Mucosa of stomach (tissue), 1 donor: Measurements from ENCODE around the gene XIAP.
"Not testable (repeated sequence)": the region's sequence is repeated elsewhere in the genome, so short reads cannot be mapped to it uniquely, and the experiment has no call there.

Source experiments
- H3K27me3 ChIP-seq: one replicate; pipeline ENCODE4 v1.7.0; 2013; ENCODE audit warnings: mild to moderate bottlenecking, low read length; ENCODE audit not compliant: control insufficient read depth, insufficient read depth
- H3K36me3 ChIP-seq: one replicate; pipeline ENCODE4 v1.7.0; 2013; ENCODE audit warnings: low read length; ENCODE audit not compliant: control insufficient read depth, insufficient read depth
- H3K4me1 ChIP-seq: one replicate; pipeline ENCODE4 v1.7.0; 2013; ENCODE audit warnings: mild to moderate bottlenecking, low read length; ENCODE audit not compliant: control insufficient read depth, insufficient read depth
- H3K4me3 ChIP-seq: one replicate; pipeline ENCODE4 v1.7.0; 2013; ENCODE audit warnings: low read length
- H3K9ac ChIP-seq: one replicate; pipeline ENCODE4 v1.7.0; 2013; ENCODE audit warnings: mild to moderate bottlenecking, low read length, moderate library complexity
- H3K9me3 ChIP-seq: one replicate; pipeline ENCODE4 v1.7.0; 2013; ENCODE audit warnings: mild to moderate bottlenecking, low read length, moderate library complexity; ENCODE audit not compliant: control insufficient read depth
- donor health status: Pancreatic carcinoma.

Gene XIAP

DNA sequence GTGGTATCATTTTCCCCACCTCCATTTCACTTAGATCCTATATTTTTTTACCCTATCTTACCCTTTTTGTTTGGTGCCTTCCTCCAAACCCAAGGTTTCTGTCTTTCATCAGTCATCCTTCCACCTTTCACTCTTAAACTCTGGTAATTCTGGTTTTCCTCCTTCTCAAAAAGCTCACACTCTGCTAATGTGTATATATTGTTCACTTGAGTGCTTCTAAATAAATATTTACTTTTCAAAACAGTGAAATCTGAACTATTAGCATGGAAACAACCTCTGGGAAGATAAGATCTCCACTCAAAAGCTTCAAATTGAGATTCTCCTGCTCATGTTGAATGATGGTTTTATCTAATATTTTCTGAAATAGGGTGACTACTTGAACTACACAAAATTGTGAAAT, 21.5 kb downstream of the XIAP start:
- Histone ChIP-seq H3K4me3 (no peak overlapping the region), H3K36me3 (no peaks in the 10 kb centered on the region), H3K9ac (no peak overlapping the region), H3K9me3 (no peaks in the 10 kb centered on the region), H3K4me1 (no peaks in the 10 kb centered on the region), H3K27me3 (no peaks in the 10 kb centered on the region)

DNA sequence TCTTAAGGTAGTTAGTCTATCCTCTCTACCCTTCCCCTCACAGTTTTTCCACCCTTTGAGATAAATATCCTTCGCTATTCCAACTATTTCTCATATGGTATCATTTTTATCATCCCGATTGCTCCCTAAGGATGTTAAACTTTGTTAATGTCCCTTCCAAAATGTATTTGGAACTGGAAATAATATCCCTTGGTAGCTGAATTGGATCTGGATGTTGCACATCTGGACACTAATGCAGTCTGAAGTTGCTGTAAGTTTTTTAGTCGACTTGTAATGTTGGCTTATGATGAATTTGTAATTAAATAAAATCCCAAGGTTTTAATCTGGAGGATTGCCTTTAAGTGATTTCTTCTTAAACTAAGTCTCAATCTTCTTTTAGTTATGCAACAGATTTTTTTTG, 22.5 kb downstream of the XIAP start:
- H3K27me3 ChIP-seq = no peaks in the 10 kb centered on the region
- no peaks in the 10 kb centered on the region for H3K4me1 ChIP-seq
- no peaks in the 10 kb centered on the region for H3K36me3 ChIP-seq

DNA sequence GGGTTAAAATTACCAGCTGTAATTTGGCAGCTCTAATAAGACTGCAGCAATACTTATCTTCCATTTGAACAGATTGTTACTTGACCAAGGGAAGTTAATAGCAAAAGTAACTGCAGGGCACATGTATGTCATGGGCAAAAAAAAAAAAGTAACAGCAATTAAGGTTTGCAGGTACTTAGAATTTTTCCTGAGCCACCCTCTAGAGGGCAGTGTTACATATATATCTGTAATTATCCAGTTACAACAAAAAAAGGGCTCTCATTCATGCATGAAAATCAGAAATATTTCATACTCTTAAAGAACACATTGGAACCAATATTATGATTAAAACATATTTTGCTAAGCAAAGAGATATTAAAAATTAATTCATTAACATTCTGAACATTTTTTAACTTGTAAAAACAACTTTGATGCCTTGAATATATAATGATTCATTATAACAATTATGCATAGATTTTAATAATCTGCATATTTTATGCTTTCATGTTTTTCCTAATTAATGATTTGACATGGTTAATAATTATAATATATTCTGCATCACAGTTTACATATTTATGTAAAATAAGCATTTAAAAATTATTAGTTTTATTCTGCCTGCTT, 25.1 kb downstream of the XIAP start:
- no peaks in the 10 kb centered on the region for H3K27me3 ChIP-seq
- no peaks in the 10 kb centered on the region for H3K36me3 ChIP-seq
- H3K9ac ChIP-seq = no peak overlapping the region
- H3K4me1 ChIP-seq = no peaks in the 10 kb centered on the region
- H3K4me3 ChIP-seq = no peak overlapping the region
- no peaks in the 10 kb centered on the region for H3K9me3 ChIP-seq

More for the DNA sequence above, 22.5 kb downstream of the XIAP start:
- no peak overlapping the region for H3K4me3 ChIP-seq
- H3K9ac ChIP-seq = no peak overlapping the region
- H3K9me3 ChIP-seq = no peaks in the 10 kb centered on the region

DNA sequence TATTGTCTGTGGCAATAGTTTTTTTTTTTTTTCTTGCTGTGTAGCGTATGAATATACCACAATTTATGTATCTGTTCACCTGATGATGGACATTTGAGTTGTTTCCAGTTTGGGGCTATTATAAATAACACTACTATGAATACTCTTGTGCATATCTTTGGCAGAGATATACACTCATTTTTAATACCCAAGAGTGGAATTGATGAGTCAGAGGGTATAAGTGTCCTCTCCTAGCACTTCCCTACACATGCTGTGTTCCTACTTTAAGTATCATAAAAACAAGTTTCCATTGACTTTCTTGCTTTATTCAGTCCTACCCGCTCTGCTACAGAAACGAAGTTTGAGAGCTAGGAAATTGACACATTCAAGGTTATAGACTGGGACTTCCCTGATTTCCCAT, 39.8 kb downstream of the XIAP start:
- Histone ChIP-seq H3K9ac (no peak overlapping the region), H3K9me3 (no peaks in the 10 kb centered on the region), H3K27me3 (no peaks in the 10 kb centered on the region), H3K36me3 (no peaks in the 10 kb centered on the region), H3K4me3 (no peak overlapping the region), H3K4me1 (no peaks in the 10 kb centered on the region)

DNA sequence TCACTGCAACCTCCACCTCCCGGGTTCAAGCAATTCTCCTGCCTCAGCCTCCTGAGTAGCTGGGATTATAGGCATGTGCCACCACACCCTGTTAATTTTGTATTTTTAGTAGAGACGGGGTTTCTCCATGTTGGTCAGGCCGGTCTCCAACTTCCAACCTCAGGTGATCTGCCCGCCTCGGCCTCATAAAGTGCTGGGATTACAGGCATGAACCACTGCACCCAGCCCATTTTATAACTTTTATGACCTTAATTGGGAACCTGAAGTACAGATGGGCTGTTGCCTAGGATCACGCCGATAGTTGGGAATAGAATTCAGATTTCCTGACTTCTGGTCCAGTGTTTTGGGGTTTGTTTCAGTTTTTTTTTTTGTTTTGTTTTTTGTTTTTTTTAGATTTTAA, 43.4 kb downstream of the XIAP start:
- not testable (repeated sequence) for H3K9me3 ChIP-seq, H3K27me3 ChIP-seq, H3K36me3 ChIP-seq, H3K4me1 ChIP-seq, H3K9ac ChIP-seq, H3K4me3 ChIP-seq

DNA sequence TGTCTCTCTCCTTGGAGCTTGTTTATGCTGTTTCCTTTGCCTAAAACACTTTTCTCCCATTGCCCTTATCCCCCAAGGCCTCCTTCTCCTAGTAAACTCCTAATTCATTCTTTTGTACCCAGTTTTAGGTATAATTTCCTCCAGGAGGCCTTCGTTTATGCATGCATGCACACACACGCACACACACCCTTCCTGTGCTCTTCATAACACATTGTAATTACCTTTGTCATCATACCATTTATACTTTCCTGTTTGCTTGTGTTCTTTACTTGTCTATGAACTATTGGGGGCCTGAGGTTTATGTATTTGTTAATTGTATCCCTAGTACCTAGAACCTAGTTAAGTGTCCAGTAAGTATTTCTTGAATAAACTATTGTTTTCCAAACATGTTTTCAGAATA, 45.5 kb downstream of the XIAP start:
- no peaks in the 10 kb centered on the region for H3K4me1 ChIP-seq
- no peaks in the 10 kb centered on the region for H3K36me3 ChIP-seq
- H3K4me3 ChIP-seq = no peak overlapping the region
- H3K9me3 ChIP-seq = no peaks in the 10 kb centered on the region
- no peak overlapping the region for H3K9ac ChIP-seq
- H3K27me3 ChIP-seq = no peaks in the 10 kb centered on the region

DNA sequence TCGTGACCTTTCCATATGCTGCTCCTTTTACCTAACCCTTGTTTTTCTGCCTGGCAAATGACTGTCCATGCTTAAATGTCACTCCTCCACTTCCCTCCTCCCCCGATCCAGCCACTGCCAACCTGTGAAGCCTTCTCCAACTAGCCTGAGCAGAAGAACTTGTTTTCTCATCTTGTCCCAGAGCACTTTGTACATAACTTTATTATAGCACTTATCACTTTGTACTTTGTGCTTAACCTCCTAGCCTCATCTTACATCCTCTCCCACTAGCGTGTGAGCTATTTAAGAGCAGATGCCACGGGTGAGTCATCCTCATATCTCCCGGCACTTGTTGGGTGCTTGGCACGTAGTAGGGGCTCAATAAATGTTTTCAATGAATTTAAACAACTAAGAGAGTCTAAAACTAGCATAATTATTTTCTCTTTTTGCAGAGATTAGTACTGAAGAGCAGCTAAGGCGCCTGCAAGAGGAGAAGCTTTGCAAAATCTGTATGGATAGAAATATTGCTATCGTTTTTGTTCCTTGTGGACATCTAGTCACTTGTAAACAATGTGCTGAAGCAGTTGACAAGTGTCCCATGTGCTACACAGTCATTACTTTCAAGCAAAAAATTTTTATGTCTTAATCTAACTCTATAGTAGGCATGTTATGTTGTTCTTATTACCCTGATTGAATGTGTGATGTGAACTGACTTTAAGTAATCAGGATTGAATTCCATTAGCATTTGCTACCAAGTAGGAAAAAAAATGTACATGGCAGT, 46.9 kb downstream of the XIAP start:
- no peak overlapping the region for H3K9ac ChIP-seq
- H3K4me3 ChIP-seq = no peak overlapping the region
- H3K36me3 ChIP-seq = no peaks in the 10 kb centered on the region
- H3K9me3 ChIP-seq = no peaks in the 10 kb centered on the region
- H3K4me1 ChIP-seq = no peaks in the 10 kb centered on the region
- no peaks in the 10 kb centered on the region for H3K27me3 ChIP-seq

DNA sequence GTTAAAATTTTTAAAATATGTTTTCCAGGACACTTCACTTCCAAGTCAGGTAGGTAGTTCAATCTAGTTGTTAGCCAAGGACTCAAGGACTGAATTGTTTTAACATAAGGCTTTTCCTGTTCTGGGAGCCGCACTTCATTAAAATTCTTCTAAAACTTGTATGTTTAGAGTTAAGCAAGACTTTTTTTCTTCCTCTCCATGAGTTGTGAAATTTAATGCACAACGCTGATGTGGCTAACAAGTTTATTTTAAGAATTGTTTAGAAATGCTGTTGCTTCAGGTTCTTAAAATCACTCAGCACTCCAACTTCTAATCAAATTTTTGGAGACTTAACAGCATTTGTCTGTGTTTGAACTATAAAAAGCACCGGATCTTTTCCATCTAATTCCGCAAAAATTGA, 49.7 kb downstream of the XIAP start:
- H3K9ac ChIP-seq = no peak overlapping the region
- no peak overlapping the region for H3K4me3 ChIP-seq
- H3K4me1 ChIP-seq = no peaks in the 10 kb centered on the region
- H3K36me3 ChIP-seq = no peaks in the 10 kb centered on the region
- no peaks in the 10 kb centered on the region for H3K27me3 ChIP-seq
- no peaks in the 10 kb centered on the region for H3K9me3 ChIP-seq

DNA sequence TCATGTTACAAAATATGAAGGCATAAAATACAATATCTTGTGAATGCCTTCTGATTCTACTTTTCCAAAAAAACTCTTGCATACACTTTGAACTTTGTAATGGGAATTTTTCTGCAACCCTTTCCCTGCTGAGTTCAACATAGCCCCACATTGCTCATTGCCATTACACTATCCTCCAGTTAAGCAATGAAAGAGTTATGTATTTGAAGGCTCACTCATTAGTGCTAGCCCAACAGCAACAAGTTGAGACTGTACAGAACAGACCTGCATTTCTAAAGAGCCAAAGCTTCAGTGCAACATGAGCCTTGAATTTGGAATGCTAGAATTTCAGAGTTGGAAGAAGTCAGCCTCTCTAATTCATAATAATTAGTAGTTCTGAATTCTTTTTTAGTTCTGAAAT, 57.2 kb downstream of the XIAP start:
- Histone ChIP-seq H3K27me3 (no peaks in the 10 kb centered on the region), H3K36me3 (no peaks in the 10 kb centered on the region), H3K9me3 (no peaks in the 10 kb centered on the region), H3K4me1 (no peaks in the 10 kb centered on the region), H3K9ac (no peak overlapping the region), H3K4me3 (no peak overlapping the region)

DNA sequence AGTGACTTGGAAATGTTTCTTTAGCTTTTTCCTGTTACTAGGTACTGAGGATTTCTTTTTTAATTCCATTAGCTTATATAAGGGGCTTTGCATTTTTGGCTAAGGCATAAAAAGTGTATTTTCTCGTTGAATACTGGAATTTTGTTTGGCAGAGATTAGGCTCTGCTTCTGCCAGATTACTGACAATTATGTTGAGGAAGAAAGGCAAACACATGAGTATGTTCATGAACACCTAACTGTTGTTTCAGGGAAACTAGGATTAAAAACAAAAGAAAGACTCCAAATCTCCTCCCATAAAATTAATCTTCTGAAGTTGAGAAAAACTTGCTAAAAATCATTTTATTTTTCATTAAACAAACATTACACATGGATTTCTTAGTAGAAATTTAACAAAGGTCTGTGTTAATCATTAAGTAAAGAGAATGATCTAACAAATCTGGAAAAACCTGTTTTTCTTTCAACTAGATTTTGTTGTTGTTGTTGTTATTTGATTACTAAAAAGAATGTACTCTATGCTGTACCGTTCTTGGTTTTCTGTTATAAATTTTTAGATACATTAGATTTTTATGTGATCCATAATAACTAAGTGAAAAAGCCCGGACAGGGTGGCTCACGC, 58.4 kb downstream of the XIAP start:
- Histone ChIP-seq H3K4me3 (no peak overlapping the region), H3K27me3 (no peaks in the 10 kb centered on the region), H3K9ac (no peak overlapping the region), H3K9me3 (no peaks in the 10 kb centered on the region), H3K36me3 (no peaks in the 10 kb centered on the region), H3K4me1 (no peaks in the 10 kb centered on the region)

DNA sequence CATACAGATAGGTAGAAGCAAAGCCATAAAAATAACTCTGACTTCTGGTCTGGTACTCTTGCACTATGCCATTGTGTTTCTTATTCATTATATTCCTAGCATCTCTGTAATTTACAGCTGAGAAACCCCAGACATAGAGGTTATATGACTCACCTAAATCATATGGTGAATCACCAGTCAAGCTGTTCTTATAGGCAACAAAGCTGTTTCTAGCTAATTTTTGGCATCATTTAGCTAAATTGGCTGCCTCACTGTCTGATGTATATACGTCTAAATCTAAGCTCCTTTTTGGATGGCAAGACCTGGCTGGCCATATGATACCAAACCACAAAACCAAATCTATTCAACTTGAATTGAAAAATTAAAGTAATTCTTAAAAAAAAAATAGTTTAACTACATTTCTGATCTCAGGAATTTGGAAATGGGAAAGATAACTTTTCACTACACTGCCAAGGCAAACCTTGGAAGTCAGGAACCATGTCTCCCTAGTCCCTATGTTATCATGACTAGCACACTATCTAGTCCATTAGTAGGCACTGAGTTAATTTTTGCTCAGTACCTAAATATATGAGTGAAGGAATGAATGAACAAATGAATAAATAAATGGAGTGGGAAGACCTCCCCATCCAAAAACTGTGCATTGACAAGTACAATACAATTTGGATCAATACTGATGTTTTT, 60.4 kb downstream of the XIAP start:
- Histone ChIP-seq H3K9ac (no peak overlapping the region), H3K36me3 (no peaks in the 10 kb centered on the region), H3K4me3 (no peak overlapping the region), H3K27me3 (no peaks in the 10 kb centered on the region), H3K4me1 (no peaks in the 10 kb centered on the region), H3K9me3 (no peaks in the 10 kb centered on the region)

DNA sequence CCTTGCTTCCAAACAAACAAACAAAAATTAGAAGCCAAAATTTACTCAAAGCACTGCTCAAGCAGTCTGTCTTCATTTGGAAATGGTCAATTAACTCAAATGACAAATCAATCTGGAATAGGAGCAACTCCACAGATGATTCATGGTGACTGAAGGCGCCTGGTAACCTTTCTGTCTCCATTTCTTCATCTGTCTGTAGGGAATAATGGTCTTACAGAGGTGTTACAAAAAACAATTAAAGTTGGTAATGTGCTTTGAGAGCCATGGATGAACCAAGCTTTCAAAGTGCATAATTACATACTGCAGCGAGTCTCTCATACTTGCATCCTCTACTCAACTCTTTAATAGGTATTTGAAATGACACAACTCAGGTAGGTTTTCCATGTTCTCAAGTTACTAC, 63.4 kb downstream of the XIAP start:
- Histone ChIP-seq H3K4me3 (no peak overlapping the region), H3K36me3 (no peaks in the 10 kb centered on the region), H3K9ac (no peak overlapping the region), H3K4me1 (no peaks in the 10 kb centered on the region), H3K9me3 (no peaks in the 10 kb centered on the region), H3K27me3 (no peaks in the 10 kb centered on the region)
